Measurements from ENCODE around the gene HBE1. TPM values are rescaled to one million over a fixed set of nuclear protein-coding genes. Genes with fewer than 3 reads are reported as not detected.

HBE1 gene
- polyA plus RNA-seq, 1 of the 3 experiments (the other 2 are of a cell fraction): 2.4 TPM

GRCh38 chr11:5232176-5232575 lies 37.6 kb downstream of the HBE1 start:
- DNase-seq: no peak
- Histone ChIP-seq H3F3A (replicated peaks; ENCODE audit: insufficient read depth) (no peaks in the 10 kb centered on the region), H3K4me1 (ENCODE audit: control insufficient read depth in 1 of 2, insufficient read depth in 2 of 2, low read depth in 1 of 2, low read length in 1 of 2) (no peaks in the 10 kb centered on the region), H3K9ac (no peak overlapping the region), H3K4me2 (no peak overlapping the region), H3K4me3 (ENCODE audit: low read depth in 2 of 2, low read length in 1 of 2) (no peak overlapping the region), H2AFZ (ENCODE audit: low read depth) (no peak overlapping the region), H3K79me2 (ENCODE audit: insufficient read depth) (no peaks in the 10 kb centered on the region), H3K9me3 (no peaks in the 10 kb centered on the region), H3K36me3 (replicated peaks in 1 of 2; ENCODE audit: control insufficient read depth in 1 of 2, insufficient read depth in 2 of 2, low read length in 1 of 2) (no peaks in the 10 kb centered on the region), H4K20me1 (ENCODE audit: insufficient read depth) (no peaks in the 10 kb centered on the region), H3K9me2 (no peaks in the 10 kb centered on the region), H3K27me3 (ENCODE audit: insufficient read depth) (no peaks in the 10 kb centered on the region), H3K27ac (ENCODE audit: low read depth in 2 of 2, low read length in 1 of 2) (no peak overlapping the region)
- ChIA-PET POLR2A (no interaction called here), CTCF (no interaction called here)
- TF ChIP-seq YY1 (IDR thresholded peaks at IDR 0.05; ENCODE audit: low read depth) (no peak), MXI1 (IDR thresholded peaks at IDR 0.05; ENCODE audit: low read depth, low read length) (no peak), RCOR1 (IDR thresholded peaks at IDR 0.05; ENCODE audit: low read length) (no peak), GATA2 (CRISPR knock-in tag; IDR thresholded peaks at IDR 0.05) (no peak), ZBTB33 (IDR thresholded peaks at IDR 0.05; ENCODE audit: borderline replicate concordance, low read depth) (no peak), TAF1 (IDR thresholded peaks at IDR 0.05; ENCODE audit: borderline replicate concordance, low read depth, low read length) (no peak), RAD21 (IDR thresholded peaks at IDR 0.05; ENCODE audit: low read length) (no peak), EZH2phosphoT487 (IDR thresholded peaks at IDR 0.05; ENCODE audit: borderline replicate concordance, low read depth) (no peak), ELF1 (IDR thresholded peaks at IDR 0.05) (no peak), CHD2 (IDR thresholded peaks at IDR 0.05; ENCODE audit: low read length, partially characterized antibody) (no peak), NFIC (IDR thresholded peaks at IDR 0.05; ENCODE audit: borderline replicate concordance) (no peak), REST (IDR thresholded peaks at IDR 0.05; ENCODE audit: low read depth, low read length) (no peak), EP300 (IDR thresholded peaks at IDR 0.05; ENCODE audit: borderline replicate concordance in 1 of 2, low read depth in 1 of 2, low read length in 1 of 2) (no peak), FOSL2 (IDR thresholded peaks at IDR 0.05; ENCODE audit: borderline replicate concordance, low read depth) (no peak), SMC3 (IDR thresholded peaks at IDR 0.05; ENCODE audit: low read depth, low read length) (no peak), TCF12 (IDR thresholded peaks at IDR 0.05) (no peak), RXRA (IDR thresholded peaks at IDR 0.05; ENCODE audit: borderline replicate concordance, low read depth) (no peak)
- TF ChIP-seq, protein P1, sequence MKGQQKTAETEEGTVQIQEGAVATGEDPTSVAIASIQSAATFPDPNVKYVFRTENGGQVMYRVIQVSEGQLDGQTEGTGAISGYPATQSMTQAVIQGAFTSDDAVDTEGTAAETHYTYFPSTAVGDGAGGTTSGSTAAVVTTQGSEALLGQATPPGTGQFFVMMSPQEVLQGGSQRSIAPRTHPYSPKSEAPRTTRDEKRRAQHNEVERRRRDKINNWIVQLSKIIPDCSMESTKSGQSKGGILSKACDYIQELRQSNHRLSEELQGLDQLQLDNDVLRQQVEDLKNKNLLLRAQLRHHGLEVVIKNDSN (IDR thresholded peaks at IDR 0.05; ENCODE audit: borderline replicate concordance, low read depth): no peak
- TF ChIP-seq, protein P2, sequence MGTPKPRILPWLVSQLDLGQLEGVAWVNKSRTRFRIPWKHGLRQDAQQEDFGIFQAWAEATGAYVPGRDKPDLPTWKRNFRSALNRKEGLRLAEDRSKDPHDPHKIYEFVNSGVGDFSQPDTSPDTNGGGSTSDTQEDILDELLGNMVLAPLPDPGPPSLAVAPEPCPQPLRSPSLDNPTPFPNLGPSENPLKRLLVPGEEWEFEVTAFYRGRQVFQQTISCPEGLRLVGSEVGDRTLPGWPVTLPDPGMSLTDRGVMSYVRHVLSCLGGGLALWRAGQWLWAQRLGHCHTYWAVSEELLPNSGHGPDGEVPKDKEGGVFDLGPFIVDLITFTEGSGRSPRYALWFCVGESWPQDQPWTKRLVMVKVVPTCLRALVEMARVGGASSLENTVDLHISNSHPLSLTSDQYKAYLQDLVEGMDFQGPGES (IDR thresholded peaks at IDR 0.05; ENCODE audit: low read depth, low read length): no peak
- TF ChIP-seq, protein P3, sequence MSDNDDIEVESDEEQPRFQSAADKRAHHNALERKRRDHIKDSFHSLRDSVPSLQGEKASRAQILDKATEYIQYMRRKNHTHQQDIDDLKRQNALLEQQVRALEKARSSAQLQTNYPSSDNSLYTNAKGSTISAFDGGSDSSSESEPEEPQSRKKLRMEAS (IDR thresholded peaks at IDR 0.05; ENCODE audit: low read depth): no peak
- 10% methylated on average over 3 of the region's 3 CpGs for whole genome bisulfite sequencing (ENCODE audit: low lambda C conversion rate)

All from SK-N-SH (cell line).